Activated CD4-positive, alpha-beta T cell treated with anti-CD3 and anti-CD28 coated beads, Interleukin-2, amount 50 U/mL, for 1 hour (primary cell): ENCODE results near the gene CCDC61.

Source experiments
- DNase-seq: peaks from one replicate; pipeline ENCODE4 v3.0.0-alpha.2; 2020

Gene CCDC61

GRCh38 chr19:46043519-46043918 is 48.3 kb downstream of the CCDC61 start:
- no peak for DNase-seq

GRCh38 chr19:46049597-46049996 is 54.3 kb downstream of the CCDC61 start:
- DNase-seq, result no peak

- DNase-seq, result no peak
Measured at GRCh38 chr19:46052896-46053295, 57.6 kb downstream of the CCDC61 start.

- no peak for DNase-seq
Measured at GRCh38 chr19:46056536-46056935, 61.3 kb downstream of the CCDC61 start.

GRCh38 chr19:46058778-46059177 is 63.5 kb downstream of the CCDC61 start:
- DNase-seq, result no peak

- DNase-seq, result no peak
Measured at GRCh38 chr19:46060012-46060411, 64.7 kb downstream of the CCDC61 start.

GRCh38 chr19:46063201-46063600 is 67.9 kb downstream of the CCDC61 start:
- DNase-seq, result no peak

- no peak for DNase-seq
Measured at GRCh38 chr19:46065486-46066071, 70.3 kb downstream of the CCDC61 start.

- DNase-seq, result no peak
Measured at GRCh38 chr19:46066471-46066870, 71.2 kb downstream of the CCDC61 start.

- DNase-seq, result no peak
Measured at GRCh38 chr19:46067691-46068090, 72.4 kb downstream of the CCDC61 start.
